HG03025 (cell line): Measurements from ENCODE around the gene CYSTM1.

Experiments used
- ATAC-seq: cut with Tn5 transposase; IDR thresholded peaks from one replicate; pipeline ENCODE4 v1.9.1; 2021; ENCODE audit warnings: mild to moderate bottlenecking, moderate library complexity; ENCODE audit not compliant: unreplicated experiment, low FRiP score

The CYSTM1 gene

DNA sequence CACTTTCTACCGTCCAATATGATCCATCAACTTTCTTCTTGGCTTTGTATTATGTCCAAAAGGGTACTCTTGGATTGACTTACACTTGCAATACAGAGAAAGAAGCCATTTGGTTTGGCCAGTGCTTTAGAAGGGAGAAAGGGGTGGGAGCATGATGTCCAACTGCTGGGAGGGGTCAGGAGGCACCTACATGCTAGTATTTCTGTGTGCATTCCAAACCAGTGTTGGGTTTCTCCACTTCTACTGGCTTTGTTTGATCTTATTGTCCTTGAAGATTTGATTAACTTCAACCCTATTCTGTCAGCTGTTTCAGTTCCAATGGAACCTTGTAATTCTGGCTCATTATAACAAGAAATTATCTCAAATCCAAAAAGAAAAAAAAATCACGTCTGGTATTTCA lies 27.6 kb downstream of the CYSTM1 start:
- no peak for ATAC-seq

- ATAC-seq: no peak
Observed at GRCh38 chr5:140205216-140205615, 30.2 kb downstream of the CYSTM1 start.

GRCh38 chr5:140205952-140206351 lies 31.0 kb downstream of the CYSTM1 start:
- ATAC-seq: no peak

DNA sequence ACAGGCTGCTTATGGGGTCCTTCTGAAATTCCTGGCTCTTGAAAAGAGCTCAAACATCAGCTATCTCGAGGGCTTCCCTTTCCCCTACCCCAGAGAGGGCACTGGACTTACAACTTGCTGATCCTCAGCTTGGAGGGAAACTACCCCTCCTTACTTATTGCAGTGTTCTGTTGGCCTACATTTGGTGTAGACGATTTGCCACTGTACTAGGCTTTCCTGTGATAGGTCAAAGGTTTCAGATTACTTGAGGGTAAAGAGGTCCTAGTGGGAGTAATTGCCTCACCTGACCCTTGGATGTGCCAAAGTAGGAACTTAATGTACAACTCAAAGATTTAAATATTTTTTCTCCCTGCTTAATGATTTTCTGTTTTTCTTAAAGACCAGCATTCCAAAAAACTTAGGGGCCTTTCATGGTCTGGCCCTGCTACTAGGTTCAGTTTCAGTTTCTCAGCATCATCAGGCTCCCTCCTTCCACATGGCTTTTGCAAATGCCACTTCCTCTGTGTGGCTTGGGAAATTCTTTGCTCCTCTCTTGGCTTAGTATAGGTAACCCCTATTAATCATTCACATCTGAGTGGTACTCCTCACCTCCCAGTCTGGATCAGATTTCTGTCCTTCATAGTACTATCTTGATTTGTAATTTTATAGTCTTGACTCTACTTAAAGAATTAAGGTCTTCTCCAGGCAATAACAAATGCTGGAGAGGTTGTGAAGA lies 32.4 kb downstream of the CYSTM1 start:
- no peak for ATAC-seq

GRCh38 chr5:140208065-140208464 lies 33.1 kb downstream of the CYSTM1 start:
- ATAC-seq: no peak

DNA sequence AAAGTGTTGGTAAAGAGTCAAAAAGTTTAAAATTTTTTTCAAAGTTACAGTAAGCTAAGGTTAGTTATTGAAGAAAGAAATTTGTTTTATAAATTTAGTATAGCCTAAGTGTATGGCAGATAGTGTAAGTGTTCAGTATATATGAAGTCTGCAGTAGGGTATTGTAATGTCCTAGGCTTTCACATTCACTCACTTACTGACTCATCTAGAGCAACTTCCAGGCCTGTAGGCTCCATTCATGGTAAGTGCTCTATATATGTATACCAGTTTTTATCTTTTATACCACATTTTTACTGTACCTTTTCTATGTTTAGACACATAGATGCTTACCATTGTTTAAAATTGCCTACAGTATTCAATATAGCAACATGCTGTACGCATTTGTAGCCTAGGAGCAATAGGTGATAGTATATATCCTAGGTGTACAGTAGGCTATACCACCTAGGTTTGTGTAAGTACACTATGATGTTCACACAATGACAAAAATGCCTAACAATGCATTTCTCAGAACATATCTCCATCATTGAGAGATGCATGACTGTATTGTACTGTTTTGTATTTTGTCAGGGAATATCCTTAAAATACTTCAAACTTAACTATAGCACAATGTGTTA lies 38.5 kb downstream of the CYSTM1 start:
- ATAC-seq: no peak

DNA sequence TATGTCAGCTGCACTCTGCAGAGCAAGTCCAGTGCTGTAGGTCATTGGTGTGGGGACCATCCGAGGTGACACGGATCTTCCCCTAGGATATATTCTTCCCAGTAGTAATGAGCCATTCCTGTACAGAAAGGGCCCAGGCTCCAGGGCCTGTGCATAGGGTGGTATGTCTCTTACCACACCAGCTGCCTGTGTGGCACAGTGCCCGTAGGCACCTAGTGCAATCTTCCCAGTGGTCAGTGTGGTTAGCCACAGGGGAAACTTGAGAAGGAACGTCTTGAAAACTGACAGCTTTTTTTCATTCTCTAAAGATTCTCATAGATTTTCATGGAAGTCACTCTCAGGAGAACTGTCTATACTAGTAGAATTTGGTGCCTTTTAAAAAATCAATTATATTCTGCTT lies 39.8 kb downstream of the CYSTM1 start:
- no peak for ATAC-seq

DNA sequence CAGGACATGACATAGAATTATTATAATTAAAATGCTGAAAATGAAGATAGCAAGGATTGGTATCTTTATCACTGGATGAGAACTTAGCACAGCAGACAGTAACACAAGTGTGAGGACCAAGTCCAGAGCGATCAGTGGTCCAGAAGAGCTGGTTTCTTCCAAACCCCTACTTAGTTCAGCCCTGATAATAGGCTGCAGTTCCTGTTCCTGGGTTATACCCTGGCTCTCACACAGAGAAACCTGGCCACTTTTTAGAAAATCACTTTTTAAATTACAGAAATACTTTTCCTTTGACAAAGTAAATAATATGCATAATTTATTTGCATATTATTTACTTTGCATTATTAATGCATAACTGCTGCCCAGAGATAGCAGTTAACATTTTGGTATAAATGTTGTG lies 40.3 kb downstream of the CYSTM1 start:
- no peak for ATAC-seq

- no peak for ATAC-seq
Observed at GRCh38 chr5:140216478-140217074, 41.6 kb downstream of the CYSTM1 start.

GRCh38 chr5:140217299-140218026 lies 42.5 kb downstream of the CYSTM1 start:
- no peak for ATAC-seq

DNA sequence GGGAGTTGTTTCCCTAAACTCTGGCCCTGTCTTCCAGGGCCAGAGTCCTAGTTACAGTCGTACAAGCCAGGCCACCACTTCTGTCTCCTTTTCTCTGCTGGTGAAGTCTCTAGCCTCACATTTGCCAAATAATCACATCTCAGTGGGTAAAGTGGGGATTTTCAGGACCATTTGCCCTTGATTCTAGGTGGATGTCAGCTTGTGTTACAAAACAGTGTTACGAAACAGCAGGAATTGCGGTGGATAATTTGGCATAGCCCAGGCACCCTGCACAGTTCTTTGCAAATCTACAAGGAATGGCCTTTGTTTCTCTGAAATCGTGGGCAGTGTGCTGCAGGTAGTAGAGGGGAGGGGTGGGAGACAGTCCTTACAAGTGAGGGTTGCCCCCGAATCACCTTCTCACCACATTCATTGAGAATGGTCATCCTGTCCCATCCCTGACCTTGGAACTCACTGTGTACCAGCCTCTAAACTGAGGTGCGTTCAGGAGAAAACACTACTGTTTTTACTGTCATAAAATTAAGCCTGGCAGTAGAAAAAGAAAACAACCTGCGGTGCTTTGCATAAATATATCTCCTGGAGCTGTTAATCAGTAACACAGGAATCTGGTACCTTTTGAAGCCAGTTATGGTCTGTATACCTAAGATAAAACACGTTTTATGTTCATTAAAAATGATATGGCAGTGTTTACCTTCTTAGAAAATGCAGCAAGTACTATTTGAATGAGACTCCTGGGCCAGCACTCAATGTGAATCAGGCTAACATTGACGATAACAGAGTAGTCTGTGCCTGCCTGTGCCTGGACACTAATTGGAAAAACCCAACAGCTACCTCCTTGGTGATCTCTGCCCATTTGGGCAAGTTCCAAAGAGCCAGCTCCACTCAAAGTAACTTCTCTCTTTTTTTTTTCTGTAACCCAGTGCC lies 44.3 kb downstream of the CYSTM1 start:
- no peak for ATAC-seq

- no peak for ATAC-seq
Observed at GRCh38 chr5:140220032-140220697, 45.2 kb downstream of the CYSTM1 start.

- ATAC-seq: no peak
Observed at GRCh38 chr5:140220698-140221064, 45.7 kb downstream of the CYSTM1 start.

GRCh38 chr5:140221697-140222223 lies 46.8 kb downstream of the CYSTM1 start:
- no peak for ATAC-seq

GRCh38 chr5:140222416-140222815 lies 47.4 kb downstream of the CYSTM1 start:
- no peak for ATAC-seq

DNA sequence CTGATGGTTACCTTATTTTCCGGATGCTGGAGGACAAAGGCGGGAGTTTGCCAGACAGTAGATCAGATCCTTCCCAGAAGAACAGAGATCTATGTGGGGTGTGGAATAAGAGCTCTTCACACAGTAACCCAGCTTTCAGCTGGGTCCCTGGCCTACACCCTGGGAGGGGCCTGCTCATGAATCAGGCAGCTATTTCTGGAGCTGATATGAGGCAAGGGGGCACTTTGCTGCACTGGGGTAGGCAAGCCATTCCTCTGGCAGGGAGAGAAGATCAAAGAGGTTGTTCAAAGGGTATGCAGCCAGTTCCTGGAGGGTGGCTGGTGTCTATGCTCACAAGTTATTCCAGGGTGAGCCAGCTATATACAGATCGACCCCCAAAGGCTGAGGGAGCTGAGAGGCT lies 48.6 kb downstream of the CYSTM1 start:
- ATAC-seq: no peak

GRCh38 chr5:140224658-140225057 lies 49.7 kb downstream of the CYSTM1 start:
- ATAC-seq: no peak

DNA sequence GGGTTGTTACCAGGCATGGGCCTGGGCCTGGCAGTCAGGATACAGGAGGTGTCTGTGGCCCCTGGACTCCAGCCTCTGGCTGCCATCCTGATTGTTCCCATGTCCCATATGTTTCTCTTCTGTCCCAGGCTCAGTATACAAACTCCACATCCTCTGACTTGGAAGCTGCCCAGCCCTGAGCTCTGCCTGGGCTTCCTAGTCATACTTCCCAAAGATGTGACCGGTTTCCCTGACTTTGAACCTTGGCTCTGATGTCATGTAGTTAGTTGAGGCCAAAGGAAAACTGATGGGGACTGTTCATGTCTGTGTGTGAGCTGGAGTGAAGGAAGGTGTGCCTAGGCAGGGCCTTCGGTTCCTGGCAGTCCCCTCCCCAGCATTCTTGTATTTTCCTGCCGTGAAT lies 50.4 kb downstream of the CYSTM1 start:
- ATAC-seq: no peak

- ATAC-seq: no peak
Observed at GRCh38 chr5:140227046-140227445, 52.1 kb downstream of the CYSTM1 start.
